ENCODE results near the gene JARID2.

DNA sequence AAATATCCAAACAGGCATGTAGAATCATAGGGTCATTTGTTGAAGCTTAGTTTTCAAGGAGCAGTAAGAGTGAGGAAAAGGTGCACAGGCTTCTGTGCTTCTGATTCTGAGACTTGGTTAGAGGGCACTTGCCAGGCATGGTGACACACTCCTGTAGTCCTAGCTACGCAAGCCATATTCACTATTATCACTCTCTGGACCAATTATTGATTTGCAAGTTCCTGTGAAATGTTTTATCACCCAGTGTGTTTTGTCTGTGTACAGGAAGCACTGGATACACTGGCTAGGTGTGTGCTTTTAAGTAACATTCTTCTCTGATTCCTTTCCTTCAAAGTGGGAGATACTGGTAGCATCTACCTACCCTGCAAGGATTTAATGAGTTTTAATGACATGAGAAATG is 76.3 kb downstream of the JARID2 start:
- no peak for TF ChIP-seq POLR2A (IDR thresholded peaks at IDR 0.05)
- TF ChIP-seq, protein P1, sequence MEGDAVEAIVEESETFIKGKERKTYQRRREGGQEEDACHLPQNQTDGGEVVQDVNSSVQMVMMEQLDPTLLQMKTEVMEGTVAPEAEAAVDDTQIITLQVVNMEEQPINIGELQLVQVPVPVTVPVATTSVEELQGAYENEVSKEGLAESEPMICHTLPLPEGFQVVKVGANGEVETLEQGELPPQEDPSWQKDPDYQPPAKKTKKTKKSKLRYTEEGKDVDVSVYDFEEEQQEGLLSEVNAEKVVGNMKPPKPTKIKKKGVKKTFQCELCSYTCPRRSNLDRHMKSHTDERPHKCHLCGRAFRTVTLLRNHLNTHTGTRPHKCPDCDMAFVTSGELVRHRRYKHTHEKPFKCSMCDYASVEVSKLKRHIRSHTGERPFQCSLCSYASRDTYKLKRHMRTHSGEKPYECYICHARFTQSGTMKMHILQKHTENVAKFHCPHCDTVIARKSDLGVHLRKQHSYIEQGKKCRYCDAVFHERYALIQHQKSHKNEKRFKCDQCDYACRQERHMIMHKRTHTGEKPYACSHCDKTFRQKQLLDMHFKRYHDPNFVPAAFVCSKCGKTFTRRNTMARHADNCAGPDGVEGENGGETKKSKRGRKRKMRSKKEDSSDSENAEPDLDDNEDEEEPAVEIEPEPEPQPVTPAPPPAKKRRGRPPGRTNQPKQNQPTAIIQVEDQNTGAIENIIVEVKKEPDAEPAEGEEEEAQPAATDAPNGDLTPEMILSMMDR (IDR thresholded peaks at IDR 0.05): no peak
